Astrocyte of the cerebellum (primary cell): ENCODE data around the gene CEP131.

Experiments used
- DNase-seq: peaks from one replicate; pipeline ENCODE4 v3.0.0-alpha.2; 2011; ENCODE audit warnings: low read depth
- H3K4me3 ChIP-seq: 2 replicates; pipeline ENCODE4 v1.5.1; 2011; ENCODE audit warnings: mild to moderate bottlenecking, low read depth, low read length, moderate library complexity
- in situ Hi-C: cut with HindIII; loops from 2 replicates; pipeline ENCODE4 v1.10.0; 2017; ENCODE audit warnings: low sequenced_read_pairs
- TF ChIP-seq, protein P1 (sequence below): IDR thresholded peaks from 2 replicates; pipeline ENCODE4 v1.5.1; 2012; ENCODE audit warnings: low read length, low read depth, moderate library complexity, mild to moderate bottlenecking; ENCODE audit errors: missing control alignments

Gene CEP131

DNA sequence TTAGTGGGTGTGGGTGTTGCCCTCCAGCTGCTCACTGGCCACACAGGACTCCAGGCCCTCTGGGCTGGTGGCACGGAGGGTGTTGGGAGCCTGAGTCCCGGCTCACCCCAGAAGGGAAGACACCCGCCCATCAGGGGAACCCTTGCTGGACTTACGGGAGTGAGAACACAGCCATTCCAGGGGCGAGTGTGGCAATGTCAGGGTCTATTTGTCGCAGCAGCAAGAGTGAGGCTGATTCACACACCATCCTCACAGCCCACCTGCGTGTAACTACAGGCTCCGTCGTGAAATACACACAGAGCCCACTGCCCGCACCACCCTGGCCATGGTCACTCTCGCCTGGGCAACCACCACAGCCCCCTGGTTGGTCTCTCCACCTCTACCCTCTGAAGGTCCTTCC, 39.0 kb downstream of the CEP131 start:
- TF ChIP-seq, protein P1, sequence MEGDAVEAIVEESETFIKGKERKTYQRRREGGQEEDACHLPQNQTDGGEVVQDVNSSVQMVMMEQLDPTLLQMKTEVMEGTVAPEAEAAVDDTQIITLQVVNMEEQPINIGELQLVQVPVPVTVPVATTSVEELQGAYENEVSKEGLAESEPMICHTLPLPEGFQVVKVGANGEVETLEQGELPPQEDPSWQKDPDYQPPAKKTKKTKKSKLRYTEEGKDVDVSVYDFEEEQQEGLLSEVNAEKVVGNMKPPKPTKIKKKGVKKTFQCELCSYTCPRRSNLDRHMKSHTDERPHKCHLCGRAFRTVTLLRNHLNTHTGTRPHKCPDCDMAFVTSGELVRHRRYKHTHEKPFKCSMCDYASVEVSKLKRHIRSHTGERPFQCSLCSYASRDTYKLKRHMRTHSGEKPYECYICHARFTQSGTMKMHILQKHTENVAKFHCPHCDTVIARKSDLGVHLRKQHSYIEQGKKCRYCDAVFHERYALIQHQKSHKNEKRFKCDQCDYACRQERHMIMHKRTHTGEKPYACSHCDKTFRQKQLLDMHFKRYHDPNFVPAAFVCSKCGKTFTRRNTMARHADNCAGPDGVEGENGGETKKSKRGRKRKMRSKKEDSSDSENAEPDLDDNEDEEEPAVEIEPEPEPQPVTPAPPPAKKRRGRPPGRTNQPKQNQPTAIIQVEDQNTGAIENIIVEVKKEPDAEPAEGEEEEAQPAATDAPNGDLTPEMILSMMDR, result no peak
- H3K4me3 ChIP-seq, result no peak overlapping the region
- DNase-seq, result no peak
- in situ Hi-C loops, result no loop called here

DNA sequence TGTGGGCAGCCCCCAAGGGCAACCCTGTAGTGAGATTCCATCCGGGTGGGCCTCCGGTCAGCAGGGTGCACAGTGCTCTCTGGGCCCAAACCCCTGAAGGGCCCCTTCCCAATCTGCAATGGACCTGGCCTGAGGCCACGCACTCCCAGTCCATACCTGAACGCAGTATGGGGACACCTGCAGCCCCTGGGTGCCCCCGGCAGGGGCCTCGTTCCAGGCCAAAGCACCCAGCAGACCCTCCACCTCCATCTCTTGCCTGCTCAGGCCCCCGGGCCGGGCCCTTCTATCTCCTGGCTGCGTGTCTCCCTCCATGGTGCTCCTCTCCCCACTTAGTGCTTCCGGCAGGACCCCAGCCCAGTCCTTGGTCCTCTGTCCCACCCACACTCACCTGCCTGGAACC, 39.4 kb downstream of the CEP131 start:
- in situ Hi-C loops, result no loop called here
- DNase-seq, result no peak
- no peak overlapping the region for H3K4me3 ChIP-seq
- TF ChIP-seq, protein P1, result no peak

DNA sequence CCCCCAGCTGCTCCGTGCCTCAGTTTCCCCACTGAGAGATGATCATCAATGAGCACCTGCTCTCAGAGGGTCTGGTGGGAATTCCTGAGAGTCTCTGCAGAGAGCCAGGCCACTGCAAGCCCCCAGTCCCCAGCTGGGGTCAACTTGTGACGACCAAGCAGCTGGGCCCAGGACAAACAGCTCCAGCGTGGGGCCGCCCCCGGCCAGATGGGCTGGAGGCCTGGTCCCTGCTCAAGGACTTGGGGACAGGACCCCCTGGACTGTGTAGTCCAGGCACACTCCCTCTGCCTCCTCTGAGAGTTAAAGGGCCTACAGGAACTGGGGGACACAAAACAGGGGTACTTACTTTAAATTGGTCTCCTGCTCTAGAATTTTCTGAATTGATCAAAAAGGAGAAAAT, 40.2 kb downstream of the CEP131 start:
- H3K4me3 ChIP-seq, result no peak overlapping the region
- in situ Hi-C loops, result no loop called here
- no peak for DNase-seq
- TF ChIP-seq, protein P1, result no peak

DNA sequence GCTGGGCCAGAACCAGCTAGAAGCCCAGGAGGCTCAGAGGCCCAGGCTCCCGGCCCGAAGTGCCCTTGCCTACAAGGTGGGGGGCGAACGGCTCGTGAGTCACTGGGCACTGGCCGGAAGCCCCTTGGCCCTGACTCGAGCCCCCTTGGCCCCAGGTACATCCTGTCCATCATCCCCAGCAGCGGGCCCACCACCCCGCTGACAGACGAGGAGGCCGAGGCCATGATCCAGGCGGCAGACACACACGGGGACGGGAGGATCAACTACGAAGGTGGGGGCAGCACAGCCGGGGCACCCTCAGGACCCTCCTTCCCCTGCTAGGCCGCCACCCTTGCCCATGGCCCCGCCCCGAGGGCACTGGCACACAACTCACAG, 41.0 kb downstream of the CEP131 start:
- H3K4me3 ChIP-seq, result no peak overlapping the region
- DNase-seq, result no peak
- TF ChIP-seq, protein P1, result no peak
- in situ Hi-C loops, result no loop called here

DNA sequence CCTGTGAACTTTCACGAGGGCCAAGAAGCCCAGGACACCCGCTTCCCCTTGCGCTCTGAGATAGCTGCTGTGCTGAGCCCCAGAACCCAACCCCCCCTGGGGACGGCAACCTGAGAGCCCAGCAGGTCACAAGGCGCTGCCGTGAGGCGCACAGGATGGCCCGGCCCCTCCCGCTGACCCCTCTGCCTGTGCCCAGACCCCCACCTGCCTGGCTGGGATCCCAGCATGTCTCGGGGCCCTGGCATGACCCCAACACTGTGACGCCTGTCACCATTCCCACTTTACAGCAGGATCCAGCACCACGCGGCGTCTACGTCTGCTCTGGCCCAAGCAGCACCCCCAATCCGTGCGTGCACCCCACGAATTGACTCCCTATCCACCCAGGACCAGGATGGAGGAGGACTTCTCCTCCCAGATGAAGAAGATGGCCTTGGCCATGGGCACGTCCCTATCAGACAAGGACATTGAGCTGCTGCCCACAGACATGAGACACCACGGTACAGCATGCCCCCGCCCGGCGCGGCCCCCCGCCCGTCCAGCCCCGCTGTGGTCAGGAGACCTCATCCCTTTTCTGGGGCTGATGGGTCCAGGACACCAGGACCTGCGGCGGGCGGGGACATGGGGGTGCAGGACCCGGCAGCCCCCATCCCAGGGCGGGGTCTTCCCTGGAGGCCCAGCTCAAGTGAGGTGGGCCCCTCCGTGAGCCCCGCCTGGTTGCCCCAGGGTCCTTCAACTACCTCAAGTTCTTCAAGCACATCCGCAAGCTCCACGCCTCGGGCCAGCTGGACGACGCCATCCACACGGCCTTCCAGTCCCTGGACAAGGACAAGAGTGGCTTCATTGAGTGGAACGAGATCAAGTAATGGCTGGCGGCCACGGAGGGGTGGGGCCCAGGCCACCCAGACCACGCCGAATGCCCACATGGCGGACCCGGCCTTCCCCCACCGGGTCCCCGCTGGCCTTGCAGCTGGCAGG, 41.6 kb downstream of the CEP131 start:
- no peak for DNase-seq
- TF ChIP-seq, protein P1, result no peak
- in situ Hi-C loops, result no loop called here
- H3K4me3 ChIP-seq, result no peak overlapping the region

DNA sequence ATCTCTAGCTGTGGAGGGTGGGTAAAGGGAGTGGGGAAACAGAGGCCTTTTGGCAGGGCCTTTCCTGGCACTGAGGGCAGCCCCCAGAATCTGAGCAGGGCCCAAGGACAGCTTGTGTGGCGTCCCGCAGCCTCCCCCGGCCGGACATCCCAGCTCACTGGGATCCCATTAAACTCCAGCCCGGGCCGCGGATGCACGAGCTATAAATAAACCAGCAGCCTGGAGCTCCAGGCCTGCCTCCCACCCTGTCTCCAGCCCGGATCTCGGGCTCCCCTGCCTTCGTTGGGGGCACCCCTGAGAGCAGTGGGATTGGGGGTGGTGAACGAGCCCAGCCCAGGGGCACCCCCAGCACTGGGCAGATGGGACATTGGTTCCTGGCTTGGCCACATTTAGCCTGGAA, 42.9 kb downstream of the CEP131 start:
- H3K4me3 ChIP-seq, result no peak overlapping the region
- in situ Hi-C loops, result no loop called here

More for the DNA sequence above, 42.9 kb downstream of the CEP131 start:
- TF ChIP-seq, protein P1, result no peak
- DNase-seq, result no peak
